ENCODE measurements around the gene CNTNAP2. TPM values are rescaled to one million over a fixed set of nuclear protein-coding genes. Genes with fewer than 3 reads are reported as not detected.

The CNTNAP2 gene
- polyA plus RNA-seq, 1 experiment, result not detected

DNA sequence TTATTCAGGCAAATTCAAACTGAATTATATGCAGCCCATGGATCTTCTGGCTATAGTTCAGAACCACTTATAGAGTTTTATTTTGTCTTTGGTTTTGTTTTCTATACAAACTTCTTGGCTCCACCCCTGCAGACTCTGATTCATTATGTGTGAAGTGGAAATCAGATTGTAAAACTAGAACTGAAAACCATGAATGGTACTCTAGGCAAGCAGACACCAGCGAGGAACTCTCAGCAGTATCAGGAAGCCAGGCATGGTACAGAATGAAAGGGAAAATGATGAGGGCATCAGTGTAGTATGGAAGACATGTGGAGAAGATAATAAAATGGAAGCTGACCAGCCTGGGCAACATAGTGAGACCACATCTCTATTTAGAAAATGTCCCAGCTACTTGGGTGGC lies 1447.1 kb downstream of the CNTNAP2 start:
- ChIA-PET POLR2A (no interaction called here), CTCF (no interaction called here)
- TF ChIP-seq, protein P1, sequence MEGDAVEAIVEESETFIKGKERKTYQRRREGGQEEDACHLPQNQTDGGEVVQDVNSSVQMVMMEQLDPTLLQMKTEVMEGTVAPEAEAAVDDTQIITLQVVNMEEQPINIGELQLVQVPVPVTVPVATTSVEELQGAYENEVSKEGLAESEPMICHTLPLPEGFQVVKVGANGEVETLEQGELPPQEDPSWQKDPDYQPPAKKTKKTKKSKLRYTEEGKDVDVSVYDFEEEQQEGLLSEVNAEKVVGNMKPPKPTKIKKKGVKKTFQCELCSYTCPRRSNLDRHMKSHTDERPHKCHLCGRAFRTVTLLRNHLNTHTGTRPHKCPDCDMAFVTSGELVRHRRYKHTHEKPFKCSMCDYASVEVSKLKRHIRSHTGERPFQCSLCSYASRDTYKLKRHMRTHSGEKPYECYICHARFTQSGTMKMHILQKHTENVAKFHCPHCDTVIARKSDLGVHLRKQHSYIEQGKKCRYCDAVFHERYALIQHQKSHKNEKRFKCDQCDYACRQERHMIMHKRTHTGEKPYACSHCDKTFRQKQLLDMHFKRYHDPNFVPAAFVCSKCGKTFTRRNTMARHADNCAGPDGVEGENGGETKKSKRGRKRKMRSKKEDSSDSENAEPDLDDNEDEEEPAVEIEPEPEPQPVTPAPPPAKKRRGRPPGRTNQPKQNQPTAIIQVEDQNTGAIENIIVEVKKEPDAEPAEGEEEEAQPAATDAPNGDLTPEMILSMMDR (IDR thresholded peaks at IDR 0.05; ENCODE audit: insufficient read depth, low read depth, low read length), result no peak
- Histone ChIP-seq H3K36me3 (ENCODE audit: control insufficient read depth, insufficient read depth, low read length) (no peaks in the 10 kb centered on the region), H3K27me3 (ENCODE audit: control insufficient read depth, insufficient read depth, low read length) (no peaks in the 10 kb centered on the region), H3K4me3 (ENCODE audit: low read depth, low read length) (no peak overlapping the region)
- DNase-seq (ENCODE audit: low read depth), result no peak

DNA sequence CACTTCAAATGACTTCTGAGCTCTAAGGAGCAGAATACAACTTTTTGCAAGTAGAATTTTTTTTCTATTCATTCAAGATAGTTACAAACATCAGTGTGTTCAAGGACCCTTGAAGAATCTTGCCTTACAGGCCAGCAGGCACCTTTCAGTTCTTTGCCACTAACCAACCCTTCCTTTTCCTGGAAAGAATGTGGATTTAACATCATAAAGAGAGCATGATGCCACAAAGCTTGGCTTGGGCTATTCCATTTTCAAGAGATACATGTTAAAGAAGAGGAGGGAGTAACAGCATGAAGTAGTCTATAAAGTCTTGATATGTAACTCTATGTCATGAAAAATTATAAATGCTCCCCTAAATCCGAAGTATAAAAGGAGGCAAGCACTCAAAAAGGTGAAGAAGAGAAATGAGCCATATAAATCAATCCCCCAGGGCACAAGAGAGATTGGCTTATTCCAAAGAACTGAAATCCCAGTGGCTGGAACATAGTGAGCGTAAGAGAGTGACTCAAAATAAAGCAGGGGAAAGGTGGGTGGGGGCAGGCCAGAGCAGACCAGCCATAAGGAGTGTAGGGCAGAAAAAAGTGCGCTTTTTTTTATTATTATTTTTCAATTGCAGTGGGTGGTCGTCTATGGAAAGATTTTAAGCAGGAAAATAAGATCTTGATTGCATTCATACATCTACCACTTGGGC lies 1448.3 kb downstream of the CNTNAP2 start:
- H3K4me3 ChIP-seq (ENCODE audit: low read depth, low read length), result no peak overlapping the region
- no peak for DNase-seq (ENCODE audit: low read depth)
- POLR2A ChIA-PET, result no interaction called here
- no peaks in the 10 kb centered on the region for H3K27me3 ChIP-seq (ENCODE audit: control insufficient read depth, insufficient read depth, low read length)
- TF ChIP-seq, protein P1 (IDR thresholded peaks at IDR 0.05; ENCODE audit: insufficient read depth, low read depth, low read length), result no peak
- CTCF ChIA-PET, result no interaction called here
- H3K36me3 ChIP-seq (ENCODE audit: control insufficient read depth, insufficient read depth, low read length), result no peaks in the 10 kb centered on the region

- POLR2A ChIA-PET, result no interaction called here
- no peak for DNase-seq (ENCODE audit: low read depth)
- TF ChIP-seq, protein P1 (IDR thresholded peaks at IDR 0.05; ENCODE audit: insufficient read depth, low read depth, low read length), result no peak
- Histone ChIP-seq H3K4me3 (ENCODE audit: low read depth, low read length) (no peak overlapping the region), H3K27me3 (ENCODE audit: control insufficient read depth, insufficient read depth, low read length) (no peaks in the 10 kb centered on the region), H3K36me3 (ENCODE audit: control insufficient read depth, insufficient read depth, low read length) (no peaks in the 10 kb centered on the region)
- CTCF ChIA-PET, result no interaction called here
These were observed 1450.4 kb downstream of the CNTNAP2 start for GRCh38 chr7:147567043-147567442.

DNA sequence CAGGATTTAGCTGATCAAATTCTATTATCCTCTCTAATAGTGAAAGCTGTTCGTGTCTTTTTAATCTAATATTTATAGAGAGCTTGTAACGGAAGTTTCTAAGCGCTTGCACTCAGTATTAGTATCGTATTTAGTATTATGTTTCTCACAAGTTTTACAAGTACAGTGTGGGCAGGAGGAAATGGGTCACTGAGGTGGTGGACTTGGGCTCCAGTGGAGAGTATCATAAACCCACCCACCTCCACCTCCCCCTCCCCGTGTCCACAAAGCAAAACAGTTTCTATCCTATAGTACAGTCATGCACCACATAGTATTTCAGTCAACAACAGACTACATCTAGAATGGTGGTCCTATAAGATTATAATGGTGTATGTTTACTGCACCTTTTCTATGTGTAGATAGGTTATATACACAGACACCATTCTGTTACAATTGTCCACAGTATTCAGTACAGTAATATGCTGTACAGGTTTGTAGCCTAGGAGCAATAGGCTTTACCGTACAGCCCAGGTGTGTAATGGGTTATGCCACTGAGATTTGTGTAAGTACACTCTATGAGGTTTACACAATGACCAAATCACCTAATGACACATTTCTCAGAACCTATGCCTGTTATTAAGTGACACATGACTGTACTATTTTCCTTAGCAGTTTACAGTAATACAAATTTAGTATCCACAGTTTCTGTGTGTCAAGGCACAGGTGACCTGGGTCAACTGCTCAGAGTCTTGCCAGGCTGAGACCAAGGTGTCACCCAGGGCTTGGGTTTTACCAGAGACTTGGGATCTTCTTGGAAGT lies 1452.7 kb downstream of the CNTNAP2 start:
- ChIA-PET POLR2A (no interaction called here), CTCF (no interaction called here)
- Histone ChIP-seq H3K4me3 (ENCODE audit: low read depth, low read length) (no peak overlapping the region), H3K27me3 (ENCODE audit: control insufficient read depth, insufficient read depth, low read length) (no peaks in the 10 kb centered on the region), H3K36me3 (ENCODE audit: control insufficient read depth, insufficient read depth, low read length) (no peaks in the 10 kb centered on the region)
- TF ChIP-seq, protein P1 (IDR thresholded peaks at IDR 0.05; ENCODE audit: insufficient read depth, low read depth, low read length), result no peak
- no peak for DNase-seq (ENCODE audit: low read depth)

DNA sequence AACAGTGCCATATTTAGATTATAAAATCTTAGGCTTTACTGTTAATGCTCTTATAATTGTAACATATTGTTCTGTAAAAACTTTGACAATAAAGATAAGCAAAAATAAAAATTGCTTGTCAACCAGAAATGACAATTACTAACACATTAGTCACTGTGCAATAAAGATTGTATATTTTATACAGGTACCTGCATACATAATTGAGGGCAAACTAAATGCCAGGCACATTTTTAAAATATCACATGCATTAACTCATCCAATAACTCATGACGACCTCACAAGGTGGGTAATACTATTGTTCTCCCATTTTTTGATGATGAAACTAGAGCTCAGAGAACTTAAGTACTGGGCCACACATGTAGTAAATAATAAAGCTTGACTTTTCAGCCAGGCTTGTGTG lies 1453.8 kb downstream of the CNTNAP2 start:
- TF ChIP-seq, protein P1 (IDR thresholded peaks at IDR 0.05; ENCODE audit: insufficient read depth, low read depth, low read length), result no peak
- CTCF ChIA-PET, result no interaction called here
- Histone ChIP-seq H3K36me3 (ENCODE audit: control insufficient read depth, insufficient read depth, low read length) (no peaks in the 10 kb centered on the region), H3K27me3 (ENCODE audit: control insufficient read depth, insufficient read depth, low read length) (no peaks in the 10 kb centered on the region), H3K4me3 (ENCODE audit: low read depth, low read length) (no peak overlapping the region)
- DNase-seq (ENCODE audit: low read depth), result no peak
- POLR2A ChIA-PET, result no interaction called here

All from BJ (cell line).